GM19324 (cell line): ENCODE measurements around the gene B2M.
"Not testable (repeated sequence)": the region's sequence is repeated elsewhere in the genome, so short reads cannot be mapped to it uniquely, and the experiment has no call there.

Experiments
- ATAC-seq: cut with Tn5 transposase; IDR thresholded peaks from one replicate; pipeline ENCODE4 v1.9.1; 2021; ENCODE audit warnings: mild to moderate bottlenecking, moderate library complexity; ENCODE audit not compliant: unreplicated experiment, low FRiP score

Gene B2M

DNA sequence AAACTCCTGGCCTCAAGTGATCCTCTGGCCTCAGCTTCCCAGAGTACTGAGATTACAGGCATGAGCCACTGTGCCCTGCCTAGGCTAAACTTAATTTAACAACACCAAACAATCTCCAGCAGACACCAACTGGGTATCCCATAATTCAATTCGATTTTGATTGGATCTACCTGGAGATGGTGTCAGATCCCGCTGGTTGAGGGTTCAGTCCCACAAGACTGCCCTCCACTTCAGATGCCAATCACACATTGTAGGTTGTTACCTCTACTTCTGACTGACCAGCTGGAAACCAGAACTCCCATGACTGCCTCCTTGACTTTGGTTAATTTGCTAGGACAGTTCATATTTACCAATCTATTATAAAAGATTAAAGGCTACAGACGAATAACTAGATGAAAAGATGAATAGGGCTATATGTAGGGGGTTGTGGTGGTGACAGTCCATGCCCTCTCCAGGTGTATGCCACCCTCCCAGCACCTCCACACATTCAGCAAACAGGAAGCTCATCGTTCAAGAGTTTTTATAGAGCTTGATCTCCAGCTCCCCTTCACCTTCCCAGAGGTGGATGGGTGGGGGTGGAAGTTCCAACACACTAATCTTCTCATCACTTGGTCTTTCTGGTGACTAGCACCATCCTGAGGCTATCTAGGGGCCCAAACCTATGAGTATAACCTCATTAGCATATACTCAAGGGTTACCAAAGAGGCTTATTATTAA lies 9.3 kb downstream of the B2M start:
- no peak for ATAC-seq

DNA sequence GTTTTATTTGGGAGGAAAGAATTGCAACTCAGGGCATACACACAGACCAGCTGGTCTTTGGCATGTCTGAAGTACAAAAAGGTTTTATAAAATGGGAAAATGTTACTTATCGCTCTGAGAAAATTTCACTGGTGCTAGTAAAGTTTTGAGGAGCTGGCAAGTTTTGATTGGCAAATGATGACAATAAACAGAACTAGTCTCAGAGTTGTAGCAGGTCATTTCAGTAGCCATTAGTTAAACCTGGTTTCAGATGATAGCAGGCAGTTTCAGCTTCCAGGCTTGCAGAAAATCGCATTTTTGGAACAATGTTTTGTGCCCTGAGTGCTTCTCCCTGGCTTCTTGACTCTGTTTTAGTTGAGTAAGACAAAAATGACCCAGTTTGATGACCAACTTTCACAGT lies 10.7 kb downstream of the B2M start:
- ATAC-seq, result no peak

DNA sequence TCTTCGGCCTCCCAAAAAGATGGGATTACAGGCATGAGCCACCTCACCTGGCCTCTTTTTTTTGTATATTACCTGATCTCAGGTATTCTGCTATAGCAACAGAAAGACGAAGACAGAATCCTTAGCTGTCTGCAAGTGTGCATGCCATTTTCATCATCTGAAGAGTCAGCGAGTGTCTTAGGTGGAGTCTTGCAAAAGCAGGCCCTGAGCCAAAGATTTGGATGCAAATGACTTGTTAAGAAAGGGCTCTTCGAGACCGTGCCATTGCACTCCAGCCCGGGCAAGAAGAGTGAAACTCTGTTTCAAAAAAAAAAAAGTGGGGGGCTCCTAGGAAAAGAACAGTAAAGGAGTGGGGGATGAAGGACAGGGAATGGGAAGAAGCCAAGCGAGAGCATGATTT lies 14.8 kb downstream of the B2M start:
- ATAC-seq, result no peak

DNA sequence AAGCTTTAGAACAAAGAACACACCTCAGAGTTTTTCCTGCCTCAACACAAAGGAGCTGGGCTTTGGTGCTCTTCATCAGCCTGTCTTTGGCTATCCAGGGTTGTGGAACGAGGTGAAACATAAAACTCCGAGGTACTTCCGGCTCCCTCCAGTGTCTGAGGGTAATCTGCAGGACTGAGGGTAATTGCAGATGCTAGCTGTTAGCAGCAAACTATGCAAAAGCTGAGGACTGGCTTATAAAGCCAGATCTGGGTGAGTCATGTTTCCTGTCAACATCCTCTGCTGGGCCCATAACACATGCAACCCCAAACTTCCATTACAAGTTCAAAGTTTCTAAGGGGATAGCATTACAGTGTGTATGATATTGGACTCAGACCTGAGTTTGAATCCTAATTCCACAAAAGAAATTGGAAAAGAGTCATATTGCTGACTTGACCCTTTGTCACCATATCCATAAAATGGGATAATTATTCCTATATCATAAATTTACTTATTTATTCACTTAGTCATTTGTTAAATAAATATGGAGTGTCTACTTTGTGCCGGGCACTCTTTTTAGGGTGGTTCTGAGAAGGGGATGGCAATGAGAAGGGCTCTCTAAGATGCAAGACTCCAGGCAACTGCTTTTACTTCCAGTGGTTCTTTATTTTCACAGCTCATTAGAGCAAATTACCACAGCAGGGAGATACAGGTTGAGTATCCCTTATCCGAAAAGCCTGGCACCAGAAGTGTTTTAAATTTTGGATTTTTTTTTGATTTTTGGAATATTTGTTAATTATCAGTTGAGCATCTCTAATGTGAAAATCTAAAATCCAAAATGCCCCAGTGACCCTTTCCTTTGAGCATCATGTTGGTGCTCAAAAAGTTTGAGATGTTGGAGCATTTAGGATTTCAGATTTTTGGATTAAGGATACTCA lies 15.5 kb downstream of the B2M start:
- peak; percentile 31 for ATAC-seq

DNA sequence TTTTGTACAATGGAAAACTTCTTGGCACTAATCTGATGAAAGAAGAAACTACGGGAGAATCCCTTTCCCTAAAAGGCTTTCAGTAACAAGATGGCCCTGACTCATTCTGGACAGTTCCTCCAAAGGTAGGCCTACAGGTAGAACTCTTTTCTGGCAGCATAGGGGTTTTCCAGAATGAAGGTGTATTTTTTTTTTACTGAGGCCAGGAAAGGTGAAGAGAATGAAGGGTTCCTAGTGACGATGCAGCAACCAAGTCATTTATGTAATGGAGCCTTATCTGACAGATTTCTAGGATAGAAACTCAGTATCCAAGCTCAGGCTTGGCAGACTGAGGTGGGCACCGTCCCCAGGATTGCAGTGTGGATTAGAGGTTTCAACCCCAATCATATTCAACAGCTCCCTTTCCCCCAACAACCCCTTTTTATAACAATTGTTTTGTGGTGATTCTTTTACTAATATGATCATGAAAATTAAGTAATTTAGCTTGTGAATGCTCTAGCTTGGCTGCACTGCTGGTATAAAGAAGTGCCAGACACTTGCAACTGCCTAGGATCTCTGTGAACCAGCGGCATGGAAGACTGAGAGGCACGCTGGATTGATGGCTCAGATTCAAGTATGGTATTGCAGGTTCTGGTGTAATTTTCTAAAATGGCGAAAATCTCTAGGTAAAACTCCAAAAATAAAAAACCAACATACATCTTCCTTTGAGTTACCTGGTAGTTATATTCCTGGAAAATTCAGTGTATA lies 16.3 kb downstream of the B2M start:
- no peak for ATAC-seq

DNA sequence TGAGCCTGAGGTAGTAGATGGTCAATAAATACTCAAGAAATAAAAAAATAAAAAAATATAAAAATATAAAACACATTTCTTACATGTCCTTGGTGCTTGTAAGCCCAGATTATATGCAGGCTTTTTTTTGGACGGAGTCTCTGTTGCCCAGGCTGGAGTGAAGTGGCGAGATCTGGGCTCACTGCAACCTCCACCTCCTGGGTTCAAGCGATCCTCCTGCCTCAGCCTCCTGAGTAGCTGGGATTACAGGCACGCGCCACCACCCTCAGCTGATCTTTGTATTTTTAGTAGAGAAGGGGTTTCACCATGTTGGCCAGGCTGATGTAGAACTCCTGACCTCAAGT lies 16.9 kb downstream of the B2M start:
- ATAC-seq, result not testable (repeated sequence)

DNA sequence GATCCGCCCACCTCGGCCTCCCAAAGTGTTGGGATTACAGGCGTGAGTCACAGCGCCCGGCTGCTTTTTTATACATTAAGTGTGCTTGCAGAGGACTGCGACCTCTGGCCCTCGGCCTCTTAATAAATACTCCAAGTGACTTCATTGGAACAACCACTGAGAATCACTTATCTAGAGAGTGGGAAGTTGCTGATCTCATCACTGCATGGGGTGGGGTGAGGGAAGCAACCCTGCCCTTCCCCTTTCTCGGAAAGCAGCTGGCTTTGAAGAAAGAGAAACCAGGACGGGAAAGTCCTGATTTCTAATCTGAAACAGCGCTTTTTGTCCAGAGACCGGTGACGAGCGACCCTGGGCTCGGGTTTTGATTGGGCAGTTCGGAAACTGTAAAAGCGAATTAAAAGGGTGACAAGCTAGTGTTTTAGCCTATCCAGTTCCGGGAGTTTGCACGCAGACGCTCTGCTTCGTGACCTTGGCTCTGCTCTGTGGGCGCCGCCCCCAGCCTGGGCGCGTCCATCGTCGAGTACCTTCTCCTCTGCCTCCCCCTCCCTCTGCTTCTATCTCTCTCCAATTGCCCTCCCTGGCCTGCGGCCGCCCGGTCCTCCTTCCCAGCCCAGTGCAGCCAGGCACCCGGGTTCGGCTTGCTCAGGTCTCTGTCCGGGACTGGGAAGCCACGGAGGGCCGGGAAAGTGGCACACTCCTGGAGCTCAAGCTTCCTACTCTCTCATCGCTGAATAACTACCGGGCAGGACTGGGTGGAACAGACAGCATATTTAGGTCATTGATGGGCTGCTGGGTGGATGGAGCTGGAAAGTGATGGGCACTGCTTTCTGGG lies 17.5 kb downstream of the B2M start:
- peak; percentile 78 for ATAC-seq

DNA sequence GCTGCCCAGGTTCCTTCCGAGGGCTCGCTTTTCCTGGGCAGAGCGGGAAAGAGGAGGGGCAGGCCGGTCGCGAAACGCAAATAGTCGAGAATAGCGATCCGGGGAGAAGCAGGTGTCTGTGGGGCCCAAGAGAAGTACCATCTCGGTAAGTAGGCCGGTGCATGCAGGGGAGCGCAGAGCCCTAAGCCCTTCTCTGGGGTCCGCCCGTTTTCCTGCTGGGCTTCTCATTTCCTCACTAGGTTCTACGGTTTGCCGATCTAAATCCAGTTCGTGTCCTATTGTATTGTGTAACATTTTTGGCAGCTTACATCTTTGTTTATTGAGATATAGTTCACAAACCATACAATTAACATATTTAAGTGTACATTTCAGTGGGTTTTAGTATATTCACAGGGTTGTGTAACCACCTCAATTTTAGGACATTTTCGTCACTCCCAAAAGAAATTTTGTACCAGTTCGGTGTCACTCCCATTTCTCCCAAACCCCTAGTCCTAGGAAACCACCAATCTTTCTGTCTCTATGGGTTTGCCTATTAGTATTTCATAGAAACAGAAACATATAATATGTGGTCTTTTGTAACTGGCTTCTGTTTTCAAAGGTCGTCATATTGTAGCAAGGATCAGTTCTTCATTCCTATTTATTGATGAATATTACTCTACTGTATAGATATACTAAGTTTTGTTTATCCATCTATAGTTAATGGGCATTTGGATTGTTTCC lies 18.3 kb downstream of the B2M start:
- peak; percentile 14 for ATAC-seq

DNA sequence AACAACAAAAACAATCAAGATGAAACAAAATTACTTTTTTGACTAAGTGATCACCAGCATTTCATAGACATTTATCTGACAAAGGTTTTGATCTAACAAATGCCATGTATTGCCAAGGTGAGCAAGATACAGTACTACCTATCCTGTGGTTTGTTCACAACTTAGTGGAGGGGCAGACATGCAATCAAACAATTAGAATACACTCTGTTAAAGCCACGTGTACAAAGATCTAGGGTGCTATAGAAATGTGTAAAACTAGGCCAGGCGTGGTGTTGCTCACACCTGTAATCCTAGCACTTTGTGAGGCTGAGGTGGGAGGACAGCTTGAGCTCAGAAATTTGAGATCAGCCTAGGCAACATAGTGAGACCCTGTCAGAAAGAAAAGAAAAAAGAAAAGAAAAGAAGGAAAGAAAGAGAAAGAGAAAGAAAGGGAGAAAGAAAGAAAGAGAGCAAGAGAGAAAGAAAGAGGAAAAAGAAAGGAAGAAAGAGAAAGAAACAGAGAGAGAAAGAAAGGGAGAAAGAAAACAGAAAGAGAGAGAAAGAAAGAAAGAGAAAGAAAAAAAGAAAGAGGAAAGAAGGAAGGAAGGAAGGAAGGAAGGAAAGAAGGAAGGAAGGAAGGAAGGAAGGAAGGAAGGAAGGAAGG lies 23.6 kb downstream of the B2M start:
- ATAC-seq, result no peak

DNA sequence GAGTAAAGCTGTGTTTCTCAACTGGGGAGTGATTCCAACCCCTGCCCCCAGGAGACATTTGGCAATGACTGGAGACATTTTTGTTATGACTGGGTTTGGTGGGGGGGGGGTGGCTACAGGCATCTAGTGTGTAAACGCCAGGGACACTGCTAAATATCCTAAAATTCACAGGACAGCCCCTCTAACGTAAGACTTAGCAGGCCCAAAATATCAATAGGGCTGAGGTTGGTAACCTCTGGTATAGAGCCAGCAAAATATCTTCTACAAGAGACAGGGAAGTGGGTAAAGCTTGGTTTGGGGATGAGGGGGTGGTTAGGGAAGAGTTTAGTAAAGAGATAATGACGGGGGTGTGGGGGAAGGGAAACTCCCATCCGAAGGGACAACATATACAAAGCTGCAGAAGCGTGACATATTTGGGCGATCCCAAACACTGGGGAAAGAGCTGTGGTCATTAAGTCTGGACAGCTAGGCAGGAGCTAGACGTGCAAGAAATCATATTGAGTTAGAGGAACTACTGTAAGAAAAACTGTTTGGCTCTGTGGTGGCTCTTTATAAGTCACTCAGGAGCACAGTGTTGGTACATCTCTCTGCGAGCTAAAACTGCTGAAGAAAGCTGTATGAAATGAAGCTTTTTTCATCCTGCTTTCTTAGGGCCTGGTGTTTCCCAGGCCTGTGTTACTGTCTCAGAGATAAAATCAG lies 24.3 kb downstream of the B2M start:
- no peak for ATAC-seq

DNA sequence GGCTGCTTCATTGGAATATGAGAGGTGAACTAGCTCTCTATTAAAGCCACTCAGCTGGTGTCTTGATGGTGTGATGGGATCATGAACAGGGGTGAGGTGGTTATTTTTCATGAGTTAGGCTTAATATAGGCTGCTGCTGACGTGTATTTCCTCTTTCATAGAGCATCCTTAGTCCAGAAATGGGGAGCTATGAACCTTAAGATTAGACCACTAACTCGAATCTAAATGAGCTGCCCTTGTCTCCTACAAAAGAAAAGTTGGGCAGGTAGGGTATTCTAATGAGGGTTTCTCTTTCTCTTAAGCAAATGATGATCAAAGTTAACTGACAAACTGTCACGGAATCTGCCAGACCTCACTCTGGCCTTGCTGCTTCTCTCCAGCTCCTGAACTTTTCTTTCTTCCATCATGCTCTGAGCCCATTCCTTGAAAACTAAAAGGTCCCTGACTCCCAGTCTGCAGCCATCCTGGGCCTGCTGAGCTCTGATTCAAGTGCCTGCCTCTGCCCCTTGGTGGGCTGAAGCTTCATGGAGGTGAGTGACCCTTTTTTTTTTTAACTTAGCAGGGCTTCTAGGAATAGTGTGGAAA lies 25.0 kb downstream of the B2M start, which contains the start of gene TRIM69:
TRIM69 (plus strand) TSS at position 348 of the 585 bp plus-strand sequence; CDS start at position 525, 177 bp downstream.
- no peak for ATAC-seq

DNA sequence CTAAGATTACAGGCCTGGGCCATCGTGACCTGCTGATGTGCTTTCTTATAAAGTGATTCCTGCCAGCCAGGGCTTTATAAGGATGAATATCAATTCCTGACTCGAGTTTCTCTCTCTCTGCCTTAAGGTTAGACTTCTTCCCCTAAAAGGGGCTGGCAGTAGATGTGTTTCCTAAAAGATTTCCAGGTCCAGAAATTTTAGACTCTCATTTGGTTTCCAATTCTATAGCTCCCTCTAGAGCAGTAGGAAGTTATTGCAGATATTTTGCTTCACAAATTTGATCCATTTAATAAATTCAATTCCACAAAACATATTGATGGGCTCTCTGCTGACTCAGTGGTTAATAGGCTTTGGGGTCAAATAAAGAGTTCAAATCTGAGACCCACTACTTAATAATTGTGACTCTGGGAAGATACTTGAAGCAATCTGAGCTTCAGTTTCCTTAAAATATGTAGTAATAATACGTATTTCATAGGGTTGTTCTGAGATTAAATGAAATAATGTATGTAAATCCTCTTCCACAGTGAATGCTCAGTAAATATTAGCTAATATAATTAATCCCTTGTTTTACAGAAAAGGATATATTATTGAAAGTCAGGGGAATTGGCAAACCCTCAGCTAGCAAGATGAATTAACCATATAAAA lies 27.1 kb downstream of the B2M start:
- no peak for ATAC-seq

DNA sequence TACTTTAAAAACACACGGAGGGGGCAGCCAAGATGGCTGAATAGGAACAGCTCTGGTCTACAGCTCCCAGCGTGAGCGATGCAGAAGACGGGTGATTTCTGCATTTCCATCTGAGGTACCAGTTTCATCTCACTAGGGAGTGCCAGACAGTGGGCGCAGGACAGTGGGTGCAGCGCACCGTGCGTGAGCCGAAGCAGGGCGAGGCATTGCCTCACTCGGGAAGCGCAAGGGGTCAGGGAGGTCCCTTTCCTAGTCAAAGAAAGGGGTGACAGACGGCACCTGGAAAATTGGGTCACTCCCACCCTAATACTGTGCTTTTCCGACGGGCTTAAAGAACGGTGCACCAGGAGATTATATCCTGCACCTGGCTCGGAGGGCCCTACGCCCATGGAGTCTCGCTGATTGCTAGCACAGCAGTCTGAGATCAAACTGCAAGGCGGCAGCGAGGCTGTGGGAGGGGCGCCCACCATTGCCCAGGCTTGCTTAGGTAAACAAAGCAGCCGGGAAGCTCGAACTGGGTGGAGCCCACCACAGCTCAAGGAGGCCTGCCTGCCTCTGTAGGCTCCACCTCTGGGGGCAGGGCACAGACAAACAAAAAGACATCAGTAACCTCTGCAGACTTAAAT lies 28.0 kb downstream of the B2M start:
- not testable (repeated sequence) for ATAC-seq

DNA sequence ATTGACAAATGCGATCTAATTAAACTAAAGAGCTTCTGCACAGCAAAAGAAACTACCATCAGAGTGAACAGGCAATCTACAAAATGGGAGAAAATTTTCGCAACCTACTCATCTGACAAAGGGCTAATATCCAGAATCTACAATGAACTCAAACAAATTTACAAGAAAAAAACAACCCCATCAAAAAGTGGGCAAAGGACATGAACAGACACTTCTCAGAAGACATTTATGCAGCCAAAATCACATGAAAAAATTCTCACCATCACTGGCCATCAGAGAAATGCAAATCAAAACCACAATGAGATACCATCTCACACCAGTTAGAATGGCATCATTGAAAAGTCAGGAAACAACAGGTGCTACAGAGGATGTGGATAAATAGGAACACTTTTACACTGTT lies 32.1 kb downstream of the B2M start:
- not testable (repeated sequence) for ATAC-seq

DNA sequence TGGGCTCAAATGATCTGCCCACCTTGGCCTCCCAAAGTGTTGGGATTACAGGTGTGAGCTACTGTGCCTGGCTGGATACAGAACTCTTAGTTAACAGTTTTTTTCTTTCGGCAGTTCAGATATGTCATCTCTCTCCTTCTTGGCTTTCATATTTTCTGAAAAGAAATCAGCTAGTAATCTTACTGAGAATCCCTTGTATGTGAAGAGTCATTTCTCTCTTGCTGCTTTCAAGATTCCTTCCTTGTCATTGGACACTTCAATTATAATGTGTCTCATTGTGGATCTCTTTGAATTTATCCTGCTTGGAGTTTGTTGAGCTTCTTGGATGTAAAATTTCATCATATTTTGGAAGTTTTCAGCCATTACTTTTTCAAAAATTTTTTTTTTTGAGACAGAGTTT lies 42.0 kb downstream of the B2M start:
- no peak for ATAC-seq

DNA sequence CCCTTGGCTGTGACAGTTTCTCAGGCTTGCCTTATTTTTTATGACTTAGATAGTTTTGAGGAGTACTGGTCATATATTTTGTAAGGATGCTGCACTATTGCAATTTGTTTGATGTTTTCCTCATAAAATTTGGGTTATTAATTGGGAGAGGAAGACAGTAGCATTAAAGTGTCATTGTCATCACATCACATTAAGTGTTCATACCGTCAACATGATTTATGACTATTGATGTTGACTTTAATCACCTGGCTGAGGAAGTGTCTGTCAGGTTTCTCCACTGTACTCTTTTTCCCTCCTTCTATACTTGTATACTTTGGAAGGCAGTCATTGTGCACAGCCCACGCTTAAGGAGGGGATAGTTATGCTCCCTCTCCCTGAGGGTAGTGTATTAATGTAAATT lies 51.9 kb downstream of the B2M start:
- ATAC-seq, result no peak

DNA sequence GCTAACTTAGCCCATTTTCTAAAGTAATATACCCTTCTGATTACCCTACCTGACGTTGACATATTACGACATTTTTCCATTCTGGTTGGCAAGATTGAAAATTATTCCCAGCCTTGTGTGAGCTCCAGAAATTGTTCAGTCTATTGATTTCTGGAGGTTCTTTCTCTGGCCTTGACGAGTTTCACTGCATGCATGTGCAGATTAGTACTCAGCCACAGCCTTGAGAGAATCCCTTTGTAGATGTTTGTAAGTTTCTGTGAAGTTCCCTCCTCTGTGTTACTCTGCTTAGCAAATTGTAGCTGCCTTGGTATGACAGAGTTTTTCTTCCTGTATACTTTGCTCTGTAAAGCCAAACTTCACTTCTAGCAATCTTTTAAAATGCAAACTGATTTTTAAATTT lies 52.5 kb downstream of the B2M start:
- ATAC-seq, result no peak
